ENCODE measurements around the gene MTHFD2. TPM values are rescaled to one million over a fixed set of nuclear protein-coding genes. Genes with fewer than 3 reads are reported as not detected.

MTHFD2 gene
- total and polyA plus RNA-seq, 10 donors = 17.8 to 71.1 (median 39.8) TPM

DNA sequence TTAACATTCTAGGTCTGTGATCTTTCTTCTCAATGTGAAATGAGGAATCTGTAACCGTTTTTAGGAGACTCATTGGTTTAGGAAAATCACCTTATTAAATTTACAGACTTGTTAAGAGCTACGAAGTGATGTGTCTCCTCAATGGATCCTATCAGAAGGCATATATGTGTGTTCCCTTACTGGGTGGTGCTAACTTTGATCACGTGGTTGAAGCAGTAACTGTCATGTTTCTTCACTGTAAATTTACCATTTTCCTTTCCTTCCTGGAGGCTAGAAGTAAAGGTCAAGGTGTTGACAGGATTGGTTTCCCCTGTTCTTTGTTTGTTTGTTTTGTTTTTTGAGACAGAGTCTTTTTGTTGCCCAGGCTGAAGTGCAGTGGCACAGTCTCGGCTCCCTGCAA, 1.4 kb upstream of the MTHFD2 start:
- Histone ChIP-seq H3K27me3 (replicated peaks in 1 of 7) (no peaks in the 10 kb centered on the region), H3K4me1 (peaks cover 16 to 37% (median 32%) of the 10 kb centered on the region in 6 donors), H3K27ac (no peak overlapping the region), H3K36me3 (no peaks in the 10 kb centered on the region), H3K9me3 (no peaks in the 10 kb centered on the region), H3K4me3 (no peak overlapping the region)
- DNase-seq = no peak
- intact Hi-C loops (cut with DNase I; ENCODE audit: low total_unique reads) = no loop called here
- TF ChIP-seq POLR2AphosphoS5 (IDR thresholded peaks at IDR 0.05) (no peak), POLR2A (IDR thresholded peaks at IDR 0.05) (no peak)
- TF ChIP-seq, protein P1, sequence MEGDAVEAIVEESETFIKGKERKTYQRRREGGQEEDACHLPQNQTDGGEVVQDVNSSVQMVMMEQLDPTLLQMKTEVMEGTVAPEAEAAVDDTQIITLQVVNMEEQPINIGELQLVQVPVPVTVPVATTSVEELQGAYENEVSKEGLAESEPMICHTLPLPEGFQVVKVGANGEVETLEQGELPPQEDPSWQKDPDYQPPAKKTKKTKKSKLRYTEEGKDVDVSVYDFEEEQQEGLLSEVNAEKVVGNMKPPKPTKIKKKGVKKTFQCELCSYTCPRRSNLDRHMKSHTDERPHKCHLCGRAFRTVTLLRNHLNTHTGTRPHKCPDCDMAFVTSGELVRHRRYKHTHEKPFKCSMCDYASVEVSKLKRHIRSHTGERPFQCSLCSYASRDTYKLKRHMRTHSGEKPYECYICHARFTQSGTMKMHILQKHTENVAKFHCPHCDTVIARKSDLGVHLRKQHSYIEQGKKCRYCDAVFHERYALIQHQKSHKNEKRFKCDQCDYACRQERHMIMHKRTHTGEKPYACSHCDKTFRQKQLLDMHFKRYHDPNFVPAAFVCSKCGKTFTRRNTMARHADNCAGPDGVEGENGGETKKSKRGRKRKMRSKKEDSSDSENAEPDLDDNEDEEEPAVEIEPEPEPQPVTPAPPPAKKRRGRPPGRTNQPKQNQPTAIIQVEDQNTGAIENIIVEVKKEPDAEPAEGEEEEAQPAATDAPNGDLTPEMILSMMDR (IDR thresholded peaks at IDR 0.05 in 8 of 11, conservative IDR thresholded peaks at IDR 0.05 in 3 of 11) = no peak
- 70 to 83% (median 74%) methylated on average over 4 of the region's 4 CpGs for whole genome bisulfite sequencing, 5 donors

DNA sequence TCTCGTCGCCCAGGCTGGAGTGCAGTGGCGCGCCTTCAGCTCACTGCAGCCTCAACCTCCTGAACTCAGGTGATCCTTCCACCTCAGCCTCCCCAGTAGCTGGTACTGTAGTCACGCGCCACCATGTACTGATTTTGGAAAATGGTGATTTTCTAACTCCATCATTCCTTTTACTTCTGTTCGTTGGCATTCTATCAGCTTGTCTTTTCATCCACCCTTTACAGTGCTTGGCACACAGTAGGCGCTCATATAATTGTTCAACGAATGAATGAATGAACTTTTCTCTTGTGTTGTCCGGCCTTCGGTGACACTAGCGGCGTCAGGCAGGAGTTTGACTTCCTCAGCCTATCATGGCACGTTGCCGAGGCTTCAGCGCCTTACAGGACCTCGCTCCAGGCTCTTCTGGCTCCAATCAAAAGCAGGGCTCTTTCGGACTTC, 373 bp upstream of the MTHFD2 start:
- Histone ChIP-seq H3K4me3 (peak overlapping the region; percentile 81 to 90 (median 87)), H3K9me3 (no peaks in the 10 kb centered on the region), H3K27me3 (replicated peaks in 1 of 7) (no peaks in the 10 kb centered on the region), H3K27ac (peak overlapping the region; percentile 94 to 98 (median 96)), H3K4me1 (peaks cover 16 to 47% (median 36%) of the 10 kb centered on the region in 6 donors), H3K36me3 (peaks cover 0 to 9% (median 0%) of the 10 kb centered on the region in 6 donors)
- no peak for DNase-seq
- intact Hi-C loops (cut with DNase I; ENCODE audit: low total_unique reads) = no loop called here
- TF ChIP-seq POLR2A (IDR thresholded peaks at IDR 0.05) = no peak
- TF ChIP-seq, protein P1 (IDR thresholded peaks at IDR 0.05 in 8 of 11, conservative IDR thresholded peaks at IDR 0.05 in 3 of 11) = no peak
- no peak for TF ChIP-seq POLR2AphosphoS5 (IDR thresholded peaks at IDR 0.05)
- WGBS, 5 donors = 36 to 39% (median 37%) methylated on average over 17 to 18 of the region's 18 CpGs

GRCh38 chr2:74199275-74199701, 873 bp downstream of the MTHFD2 start:
- intact Hi-C loops (cut with DNase I; ENCODE audit: low total_unique reads) = no loop called here

DNA sequence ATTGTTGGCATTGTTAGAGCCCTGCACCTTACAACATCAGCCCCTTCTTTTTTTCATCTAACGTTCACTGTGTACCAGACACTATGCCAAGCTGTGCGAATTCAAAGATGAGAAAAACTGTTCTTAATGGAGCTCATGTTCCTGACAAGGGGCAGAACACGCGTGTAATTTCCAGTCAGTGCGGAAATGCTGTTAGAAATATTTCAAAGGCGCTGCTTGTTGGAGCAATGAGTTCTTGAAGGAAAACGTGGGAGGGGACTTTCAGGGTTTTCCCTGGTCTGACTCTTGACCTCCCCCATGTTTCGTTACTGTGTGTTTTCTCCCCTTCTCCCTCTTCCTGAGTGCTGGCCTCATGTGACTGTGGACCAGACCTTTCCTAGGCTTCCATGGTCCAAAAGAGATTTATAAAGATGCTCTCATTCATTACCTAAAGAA, 1.5 kb downstream of the MTHFD2 start:
- Histone ChIP-seq H3K36me3 (peaks cover 0 to 25% (median 0%) of the 10 kb centered on the region in 6 donors), H3K27me3 (replicated peaks in 1 of 7) (no peaks in the 10 kb centered on the region), H3K4me3 (peak overlapping the region; percentile 81 to 90 (median 87)), H3K27ac (peak overlapping the region in 6 of 8 donors; percentile 95 to 97 (median 96)), H3K4me1 (peaks cover 16 to 61% (median 40%) of the 10 kb centered on the region in 6 donors), H3K9me3 (no peaks in the 10 kb centered on the region)
- intact Hi-C loops (cut with DNase I; ENCODE audit: low total_unique reads) = no loop called here
- WGBS, 5 donors = 26 to 55% (median 45%) methylated on average over 8 of the region's 8 CpGs
- no peak for TF ChIP-seq POLR2A (IDR thresholded peaks at IDR 0.05)
- peak in 1 of 3 donors; percentile 33 for TF ChIP-seq POLR2AphosphoS5 (IDR thresholded peaks at IDR 0.05)
- no peak for DNase-seq

More at GRCh38 chr2:74199275-74199701, 873 bp downstream of the MTHFD2 start:
- peak overlapping the region; percentile 81 to 90 (median 87) for H3K4me3 ChIP-seq
- DNase-seq = no peak
- no peaks in the 10 kb centered on the region for H3K27me3 ChIP-seq (replicated peaks in 1 of 7)
- TF ChIP-seq, protein P1 (IDR thresholded peaks at IDR 0.05 in 8 of 11, conservative IDR thresholded peaks at IDR 0.05 in 3 of 11) = peak in 2 of 11 experiments; percentile 10 to 34
- TF ChIP-seq POLR2AphosphoS5 (IDR thresholded peaks at IDR 0.05) = peak in 1 of 3 donors; percentile 51
- TF ChIP-seq POLR2A (IDR thresholded peaks at IDR 0.05) = no peak
- peak overlapping the region; percentile 94 to 98 (median 96) for H3K27ac ChIP-seq
- H3K36me3 ChIP-seq = peaks cover 0 to 19% (median 0%) of the 10 kb centered on the region in 6 donors
- H3K4me1 ChIP-seq = peaks cover 16 to 55% (median 38%) of the 10 kb centered on the region in 6 donors
- WGBS, 5 donors = 2 to 7% (median 4%) methylated on average over 20 of the region's 20 CpGs
- H3K9me3 ChIP-seq = no peaks in the 10 kb centered on the region
